ENCODE results near the gene USP12.

Gene USP12

GRCh38 chr13:27036236-27036981 lies 135.2 kb downstream of the USP12 start:
- H3K4me3 ChIP-seq (ENCODE audit: low read depth, low read length): no peak overlapping the region
- H3K27me3 ChIP-seq: no peaks in the 10 kb centered on the region
- no peaks in the 10 kb centered on the region for H3K4me1 ChIP-seq
- DNase-seq: no peak
- no peak for TF ChIP-seq CTCF (IDR thresholded peaks at IDR 0.05; ENCODE audit: low read depth, low read length)
- no peaks in the 10 kb centered on the region for H3K9me3 ChIP-seq
- no peaks in the 10 kb centered on the region for H3K36me3 ChIP-seq

GRCh38 chr13:27035892-27036235 lies 135.7 kb downstream of the USP12 start:
- Histone ChIP-seq H3K27me3 (no peaks in the 10 kb centered on the region), H3K4me3 (ENCODE audit: low read depth, low read length) (no peak overlapping the region), H3K9me3 (no peaks in the 10 kb centered on the region), H3K36me3 (no peaks in the 10 kb centered on the region), H3K4me1 (no peaks in the 10 kb centered on the region)
- no peak for DNase-seq
- TF ChIP-seq CTCF (IDR thresholded peaks at IDR 0.05; ENCODE audit: low read depth, low read length): no peak

GRCh38 chr13:27034678-27035111 lies 136.9 kb downstream of the USP12 start:
- Histone ChIP-seq H3K4me1 (no peaks in the 10 kb centered on the region), H3K36me3 (no peaks in the 10 kb centered on the region), H3K27me3 (no peaks in the 10 kb centered on the region), H3K9me3 (no peaks in the 10 kb centered on the region), H3K4me3 (ENCODE audit: low read depth, low read length) (no peak overlapping the region)
- no peak for TF ChIP-seq CTCF (IDR thresholded peaks at IDR 0.05; ENCODE audit: low read depth, low read length)
- DNase-seq: no peak

- no peaks in the 10 kb centered on the region for H3K36me3 ChIP-seq
- DNase-seq: no peak
- H3K27me3 ChIP-seq: peaks cover 11% of the 10 kb centered on the region
- H3K9me3 ChIP-seq: no peaks in the 10 kb centered on the region
- no peak overlapping the region for H3K4me3 ChIP-seq (ENCODE audit: low read depth, low read length)
- no peak for TF ChIP-seq CTCF (IDR thresholded peaks at IDR 0.05; ENCODE audit: low read depth, low read length)
- no peaks in the 10 kb centered on the region for H3K4me1 ChIP-seq
These were observed 142.7 kb downstream of the USP12 start for GRCh38 chr13:27028683-27029480.

- Histone ChIP-seq H3K4me1 (no peaks in the 10 kb centered on the region; the same call in 1 of the 2 replicates), H3K4me3 (ENCODE audit: low read depth, low read length) (no peak overlapping the region), H3K9me3 (no peaks in the 10 kb centered on the region), H3K27me3 (peaks cover 11% of the 10 kb centered on the region), H3K36me3 (no peaks in the 10 kb centered on the region)
- DNase-seq: no peak
- TF ChIP-seq CTCF (IDR thresholded peaks at IDR 0.05; ENCODE audit: low read depth, low read length): no peak
These were observed 144.4 kb downstream of the USP12 start for GRCh38 chr13:27027086-27027667.
